HPDE6-E6E7 (cell line): Measurements from ENCODE around the gene CCDC148.
A peak's percentile ranks its signal among the peaks of the same experiment; 100 is the strongest.

Source experiments
- DNase-seq: peaks from one replicate; pipeline ENCODE4 v3.0.0; 2011; ENCODE audit warnings: missing footprints; ENCODE audit errors: extremely low spot score

The CCDC148 gene

GRCh38 chr2:158212301-158212700 lies 244.3 kb downstream of the CCDC148 start:
- no peak for DNase-seq

GRCh38 chr2:158211502-158211901 lies 245.1 kb downstream of the CCDC148 start:
- DNase-seq, result no peak

- no peak for DNase-seq
Observed at GRCh38 chr2:158207354-158207753, 249.2 kb downstream of the CCDC148 start.

GRCh38 chr2:158205215-158205614 lies 251.3 kb downstream of the CCDC148 start:
- DNase-seq, result no peak

- no peak for DNase-seq
Observed at GRCh38 chr2:158204741-158205165, 251.8 kb downstream of the CCDC148 start.

GRCh38 chr2:158202161-158202815 lies 254.3 kb downstream of the CCDC148 start:
- peak; percentile 40 for DNase-seq

GRCh38 chr2:158199928-158200650 lies 256.5 kb downstream of the CCDC148 start:
- DNase-seq, result no peak

- DNase-seq, result no peak
Observed at GRCh38 chr2:158197940-158198339, 258.6 kb downstream of the CCDC148 start.

- DNase-seq, result no peak
Observed at GRCh38 chr2:158194229-158194628, 262.3 kb downstream of the CCDC148 start.

GRCh38 chr2:158192515-158193443 lies 263.8 kb downstream of the CCDC148 start:
- no peak for DNase-seq

- no peak for DNase-seq
Observed at GRCh38 chr2:158191076-158191895, 265.3 kb downstream of the CCDC148 start.

GRCh38 chr2:158189526-158189925 lies 267.0 kb downstream of the CCDC148 start:
- no peak for DNase-seq

- DNase-seq, result no peak
Observed at GRCh38 chr2:158187908-158188307, 268.6 kb downstream of the CCDC148 start.

GRCh38 chr2:158184556-158185343 lies 271.8 kb downstream of the CCDC148 start:
- DNase-seq, result no peak

GRCh38 chr2:158184001-158184400 lies 272.6 kb downstream of the CCDC148 start:
- DNase-seq, result no peak

GRCh38 chr2:158182676-158183295 lies 273.8 kb downstream of the CCDC148 start:
- DNase-seq, result no peak

- DNase-seq, result no peak
Observed at GRCh38 chr2:158181171-158181570, 275.4 kb downstream of the CCDC148 start.

- DNase-seq, result no peak
Observed at GRCh38 chr2:158179660-158180059, 276.9 kb downstream of the CCDC148 start.

- no peak for DNase-seq
Observed at GRCh38 chr2:158178646-158179045, 277.9 kb downstream of the CCDC148 start.

- no peak for DNase-seq
Observed at GRCh38 chr2:158174956-158175355, 281.6 kb downstream of the CCDC148 start.
